GM18868 (cell line): ENCODE results near the gene VEGFC.

Experiments used
- ATAC-seq: cut with Tn5 transposase; IDR thresholded peaks from one replicate; pipeline ENCODE4 v1.9.1; 2021; ENCODE audit warnings: mild to moderate bottlenecking, moderate library complexity; ENCODE audit not compliant: unreplicated experiment

VEGFC gene, protein sequence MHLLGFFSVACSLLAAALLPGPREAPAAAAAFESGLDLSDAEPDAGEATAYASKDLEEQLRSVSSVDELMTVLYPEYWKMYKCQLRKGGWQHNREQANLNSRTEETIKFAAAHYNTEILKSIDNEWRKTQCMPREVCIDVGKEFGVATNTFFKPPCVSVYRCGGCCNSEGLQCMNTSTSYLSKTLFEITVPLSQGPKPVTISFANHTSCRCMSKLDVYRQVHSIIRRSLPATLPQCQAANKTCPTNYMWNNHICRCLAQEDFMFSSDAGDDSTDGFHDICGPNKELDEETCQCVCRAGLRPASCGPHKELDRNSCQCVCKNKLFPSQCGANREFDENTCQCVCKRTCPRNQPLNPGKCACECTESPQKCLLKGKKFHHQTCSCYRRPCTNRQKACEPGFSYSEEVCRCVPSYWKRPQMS

DNA sequence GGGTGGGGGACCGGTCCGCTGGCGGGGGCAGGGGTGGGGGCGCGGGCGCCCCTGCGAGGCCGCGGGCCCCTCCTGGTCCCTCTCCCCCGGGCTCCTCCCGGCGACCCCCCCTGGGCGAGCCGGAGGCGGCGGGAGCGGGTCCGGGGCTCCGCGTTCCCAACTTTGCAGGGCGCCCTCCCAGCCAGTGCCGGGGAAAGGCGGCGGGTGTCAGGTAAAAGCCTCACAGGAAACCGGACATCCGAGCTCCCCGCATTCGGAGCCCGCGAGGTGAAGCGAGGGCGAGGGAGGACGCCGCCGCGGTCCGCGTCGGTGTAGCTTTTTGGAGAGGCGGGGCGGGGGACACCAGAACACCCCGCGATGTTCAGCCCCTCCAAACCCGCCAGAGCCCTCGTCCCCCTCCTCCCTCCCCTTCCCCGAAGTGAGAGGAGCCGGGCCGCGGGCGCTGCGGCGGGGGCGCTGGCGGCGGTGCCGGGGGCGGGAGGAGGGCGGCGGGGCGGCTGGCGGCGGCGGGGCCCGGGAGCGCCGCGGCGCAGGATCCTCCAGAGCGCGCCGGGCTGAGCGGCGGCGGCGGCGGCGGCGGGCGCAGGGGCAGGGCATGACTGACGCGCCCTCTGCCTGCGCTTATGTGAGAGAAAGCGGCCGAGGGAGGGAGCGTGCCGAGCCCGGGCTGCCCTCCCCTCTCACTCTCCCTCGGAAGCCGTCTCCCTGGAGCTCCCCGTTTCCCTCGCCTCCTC is at the start of gene VEGFC:
Gene VEGFC, minus strand, starts transcription at position 597 of the 734 bp plus-strand sequence. CDS start 611 bp downstream, outside the sequence.
- ATAC-seq, result peak; percentile 86

DNA sequence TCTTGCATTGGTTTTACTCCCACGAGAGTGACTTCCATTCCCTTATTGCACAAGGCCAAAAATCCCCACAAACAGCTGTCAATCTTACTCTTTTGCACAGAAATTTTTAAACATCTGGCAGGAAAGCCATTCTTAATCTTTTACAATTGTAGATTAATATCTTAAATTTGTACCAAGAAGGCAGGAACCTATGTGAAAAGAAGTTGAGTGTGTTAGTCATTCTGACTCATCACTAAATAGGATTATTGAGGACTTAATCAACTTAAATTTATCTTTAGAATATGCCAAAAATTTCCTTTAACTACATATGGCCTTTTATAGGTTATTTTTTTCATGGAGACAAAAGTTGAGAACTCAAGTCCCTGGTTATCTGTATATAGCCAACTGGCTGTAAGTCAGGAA is 49.0 kb upstream of the VEGFC start:
- no peak for ATAC-seq

DNA sequence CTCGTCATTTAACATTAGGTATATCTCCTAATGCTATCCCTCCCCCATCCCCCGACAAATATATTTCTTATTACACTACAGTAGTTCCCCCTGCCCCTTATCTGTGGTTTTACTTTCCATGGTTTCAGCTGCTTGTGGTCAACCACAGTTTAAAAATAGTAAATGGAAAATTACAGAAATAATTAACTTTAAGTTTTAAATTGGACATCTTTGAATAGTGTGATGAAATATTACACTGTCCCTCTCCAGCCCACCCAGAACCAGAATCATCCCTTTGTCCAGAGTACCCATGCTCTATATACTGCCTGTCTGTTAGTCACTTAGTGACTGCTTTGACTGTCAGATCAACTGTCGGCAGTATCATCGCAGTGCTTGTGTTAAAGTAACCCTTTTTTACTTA is 47.4 kb upstream of the VEGFC start:
- ATAC-seq, result no peak

DNA sequence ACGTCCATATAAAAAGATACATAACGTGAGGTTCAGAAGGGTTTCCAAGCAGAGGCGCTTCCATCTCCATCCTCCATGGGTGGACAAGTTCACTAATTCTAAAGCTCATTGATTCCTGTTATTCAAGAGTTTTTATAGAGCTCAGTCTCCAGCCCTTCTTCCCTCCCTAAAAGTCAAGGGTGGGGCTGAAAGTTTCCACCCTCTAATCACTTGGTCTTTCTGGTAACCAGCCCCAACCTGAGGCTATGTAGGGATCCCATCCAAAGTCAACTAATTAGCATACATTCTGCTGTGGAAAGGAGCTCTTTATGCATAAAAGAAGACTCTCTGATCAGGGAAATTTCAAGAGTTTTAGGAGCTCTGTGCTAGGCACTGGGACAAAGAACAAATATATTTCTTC is 46.9 kb upstream of the VEGFC start:
- ATAC-seq, result no peak

DNA sequence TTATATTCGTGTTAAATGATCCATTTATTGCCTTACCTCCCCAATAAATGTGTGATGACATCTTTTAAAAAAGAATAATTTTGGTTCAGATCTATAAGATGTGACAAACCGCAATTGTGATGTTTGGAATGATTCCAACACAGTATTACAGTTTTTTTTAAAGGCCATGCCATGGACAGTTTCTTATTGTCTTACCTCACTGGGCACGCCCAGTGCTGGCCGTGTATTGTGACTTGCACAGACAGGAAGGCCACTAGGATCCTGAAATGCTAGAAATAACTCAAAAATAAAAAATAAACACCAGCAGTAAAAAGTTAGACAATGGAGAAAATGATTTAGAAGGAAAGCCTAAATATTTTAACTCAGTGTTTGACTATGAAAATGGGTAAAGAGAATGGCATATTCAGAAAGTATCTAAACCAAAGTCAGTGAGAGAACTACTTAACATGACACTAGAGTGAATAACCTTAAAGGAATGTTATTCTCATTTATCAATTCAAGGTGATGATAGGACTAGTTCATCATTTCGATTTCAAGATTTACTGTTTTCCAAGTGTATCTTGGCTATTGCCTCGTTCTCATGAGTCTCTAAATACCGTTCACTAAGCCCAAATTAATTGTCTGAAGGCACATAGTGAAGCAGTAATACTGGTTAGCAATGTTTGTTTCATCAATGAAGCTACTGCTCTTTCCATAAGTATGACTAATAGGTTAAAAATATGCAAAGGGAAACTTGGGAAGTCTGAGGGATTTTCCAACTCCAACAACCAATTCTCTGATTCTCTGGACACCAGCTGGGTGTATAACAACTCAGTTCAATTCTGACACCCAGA is 46.1 kb upstream of the VEGFC start:
- ATAC-seq, result no peak

DNA sequence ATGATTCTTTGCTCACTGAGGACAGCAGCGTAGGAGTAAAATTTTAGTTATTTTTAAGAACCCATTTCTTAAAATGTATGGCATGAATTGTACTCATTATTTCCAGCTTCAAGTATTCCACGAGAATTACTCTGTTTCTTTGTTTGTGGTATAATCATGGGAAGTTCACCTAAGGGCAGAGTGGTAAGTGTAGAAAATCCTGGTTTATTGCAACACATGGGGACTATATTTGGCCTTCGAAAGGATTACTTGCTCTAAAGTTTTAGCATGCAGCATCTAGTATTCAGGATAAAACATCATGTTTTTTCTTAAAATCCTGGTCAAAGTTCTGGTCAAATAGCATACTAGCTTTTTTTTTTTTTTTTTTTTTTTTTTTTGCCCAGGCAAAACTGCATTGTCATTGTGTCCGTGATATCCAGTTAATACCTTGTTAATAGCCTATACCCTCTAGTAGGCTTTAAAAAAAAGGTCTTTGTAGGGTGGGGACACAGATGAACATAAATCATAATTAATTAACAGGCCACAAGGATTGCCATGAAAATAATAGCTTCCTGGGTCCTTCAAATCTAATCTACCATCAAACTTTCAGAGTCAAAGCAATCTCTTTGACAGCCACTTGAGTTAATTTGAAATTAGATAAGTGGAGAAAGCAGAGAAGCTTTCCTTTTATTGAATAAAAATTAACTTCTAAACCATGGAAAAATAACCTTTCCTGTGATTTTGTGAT is 44.6 kb upstream of the VEGFC start:
- no peak for ATAC-seq

DNA sequence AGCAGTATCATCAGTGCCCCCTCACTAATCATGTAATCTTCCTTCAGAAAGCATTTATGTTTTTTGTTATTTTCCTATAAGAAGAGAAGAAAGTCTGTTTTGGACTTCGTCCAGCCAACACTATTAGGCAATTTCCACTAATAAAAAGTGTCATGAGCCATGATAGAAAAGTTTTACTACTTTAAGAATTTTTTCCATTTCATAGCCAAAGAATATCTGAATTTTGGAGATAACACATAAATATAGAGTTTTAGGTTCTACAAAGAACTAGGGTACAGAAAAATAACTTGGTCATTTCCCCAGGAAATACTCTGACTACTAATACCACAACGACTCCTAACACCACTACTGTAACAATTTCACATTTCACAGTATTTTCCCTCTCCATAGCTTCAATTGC is 41.8 kb upstream of the VEGFC start:
- no peak for ATAC-seq

DNA sequence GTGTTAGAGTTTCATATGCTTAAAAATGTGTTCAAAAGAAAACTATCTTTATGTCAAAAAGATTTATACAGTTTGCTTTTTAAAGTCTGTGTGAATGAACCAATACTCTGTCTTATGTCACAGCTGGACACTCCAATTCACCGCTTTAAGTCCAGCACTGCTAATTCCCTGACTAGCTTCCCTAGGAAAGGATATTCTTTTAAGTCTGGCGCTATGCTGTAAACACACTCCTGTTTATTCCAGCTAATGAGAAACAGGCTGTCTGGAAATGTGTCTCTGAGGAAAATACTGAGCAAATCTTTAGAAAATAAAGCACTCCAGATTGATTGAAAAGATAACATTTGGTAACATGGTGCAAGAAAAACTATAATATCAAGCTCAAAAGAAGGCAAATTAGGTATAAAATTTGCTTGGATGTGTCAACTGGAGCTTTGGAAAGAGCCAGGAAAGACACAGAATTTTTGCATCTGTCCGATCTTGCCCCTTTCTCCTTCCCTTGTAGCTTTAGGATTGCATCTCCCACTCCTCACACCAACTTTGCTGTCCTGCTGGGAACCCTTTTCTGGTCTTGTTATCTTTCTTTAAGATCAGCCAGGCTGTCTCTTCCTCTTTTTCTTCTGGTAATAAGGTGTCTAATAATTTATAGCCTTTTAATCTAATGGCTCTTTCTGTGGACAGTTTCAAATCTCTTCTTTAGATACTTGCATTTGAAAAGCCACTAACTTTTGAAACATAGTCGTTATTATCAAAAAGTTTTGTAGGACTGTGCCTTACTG is 40.9 kb upstream of the VEGFC start:
- ATAC-seq, result no peak

DNA sequence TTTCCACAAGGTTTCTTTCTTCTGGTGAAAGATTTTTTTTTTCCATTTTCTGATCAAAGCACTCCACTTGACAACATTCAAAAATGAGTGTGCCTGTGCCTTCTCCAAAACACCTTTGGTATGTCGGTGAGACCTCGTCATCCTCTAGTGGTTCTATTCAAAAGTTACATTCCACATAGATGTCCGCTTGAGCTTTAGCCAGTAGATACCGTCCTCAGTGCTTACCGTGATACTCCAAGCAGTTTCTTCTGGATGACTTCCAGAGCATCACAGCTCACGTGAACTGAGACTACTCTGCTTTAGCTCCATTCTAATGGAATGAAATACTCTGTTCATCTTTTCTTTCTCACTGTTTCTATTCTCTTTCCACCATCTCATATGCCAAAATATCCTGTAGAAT is 38.2 kb upstream of the VEGFC start:
- ATAC-seq, result no peak

DNA sequence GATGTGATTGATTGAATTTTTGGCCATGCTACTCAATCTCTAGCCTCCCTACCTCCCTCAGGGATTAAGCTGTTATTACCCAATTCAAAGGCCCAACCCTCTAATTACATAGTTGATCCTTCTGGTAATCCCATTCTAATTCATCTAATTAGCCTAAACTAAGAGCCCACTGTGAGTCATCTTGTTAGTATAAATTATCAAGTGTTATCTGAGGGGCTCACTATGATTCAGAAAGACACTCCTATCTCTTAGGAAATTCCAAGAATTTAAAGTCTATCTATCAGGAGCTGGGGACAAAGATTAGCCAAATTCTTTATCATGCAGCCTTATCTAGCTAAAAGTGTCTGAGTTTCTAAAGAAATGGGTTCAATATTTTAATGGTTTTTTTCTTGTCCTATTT is 32.9 kb upstream of the VEGFC start:
- no peak for ATAC-seq

DNA sequence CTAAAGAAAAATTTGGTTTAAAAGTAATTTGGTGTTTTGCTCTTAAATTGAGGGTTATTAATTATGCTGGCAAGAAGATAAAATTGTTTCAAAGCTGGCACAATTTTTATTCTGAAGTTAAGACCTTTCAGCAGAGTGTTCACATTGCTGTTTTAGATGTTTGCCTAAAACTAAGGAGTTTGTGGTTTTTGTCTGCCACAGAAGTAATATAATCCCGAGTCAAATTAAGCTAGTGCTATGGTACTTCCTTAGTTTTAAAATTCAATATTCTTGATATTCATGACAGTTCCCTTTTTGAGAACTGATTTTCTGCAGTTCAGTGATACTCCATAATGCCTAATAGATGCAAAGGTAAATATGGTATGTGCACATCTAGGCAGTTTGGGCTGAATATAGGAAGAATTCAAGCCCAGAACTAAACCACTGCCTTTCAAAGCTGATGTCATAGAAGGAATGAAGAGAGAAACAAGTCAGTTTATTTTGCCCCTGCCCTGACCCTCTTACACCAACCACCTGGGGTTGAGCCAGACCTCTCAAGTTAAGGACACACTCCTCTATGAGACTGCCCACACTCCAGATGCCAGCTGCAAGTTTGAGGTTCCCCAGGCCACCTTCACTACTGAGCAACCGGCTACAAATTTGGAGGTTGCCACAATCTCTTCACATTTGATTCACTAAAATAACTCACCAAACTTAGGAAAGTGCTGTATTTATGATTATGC is 32.1 kb upstream of the VEGFC start:
- ATAC-seq, result no peak

DNA sequence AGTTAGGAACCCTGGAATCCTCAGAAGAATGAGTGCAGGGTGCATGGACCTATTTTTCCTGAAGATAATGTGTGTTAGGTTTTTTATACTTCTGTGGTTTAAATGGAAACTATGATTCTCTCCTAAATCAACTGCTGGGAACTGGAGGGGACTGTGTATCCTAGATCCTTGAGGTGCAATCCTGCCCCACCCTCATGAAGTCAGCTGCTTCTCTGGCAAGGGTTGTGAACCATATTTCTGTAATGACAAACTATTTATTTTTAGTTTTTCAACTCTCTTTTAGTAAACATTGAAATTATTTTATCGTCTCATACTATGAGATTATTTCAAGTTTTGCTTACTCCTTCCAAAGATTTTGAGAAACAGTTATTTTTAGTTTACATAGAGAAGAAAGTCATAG is 25.8 kb upstream of the VEGFC start:
- no peak for ATAC-seq

DNA sequence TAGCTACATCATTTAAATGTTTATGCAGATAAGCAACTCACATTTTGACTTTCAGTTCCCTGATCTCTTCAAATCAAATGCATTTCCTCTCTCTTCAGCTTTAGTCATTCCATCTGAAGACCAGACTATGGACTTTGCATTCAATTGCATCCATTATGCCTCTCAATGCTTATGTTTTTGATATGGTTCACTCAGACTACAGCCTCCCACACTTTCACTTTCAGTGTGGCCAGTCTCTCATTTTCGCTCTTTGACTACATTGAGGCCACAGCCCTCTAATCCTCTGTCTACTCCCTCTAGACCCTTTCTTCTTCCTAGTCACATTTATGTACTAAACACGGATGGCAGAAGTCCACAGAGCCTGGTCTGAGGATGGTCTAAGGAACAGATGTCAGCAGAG is 24.5 kb upstream of the VEGFC start:
- ATAC-seq, result peak; percentile 85

DNA sequence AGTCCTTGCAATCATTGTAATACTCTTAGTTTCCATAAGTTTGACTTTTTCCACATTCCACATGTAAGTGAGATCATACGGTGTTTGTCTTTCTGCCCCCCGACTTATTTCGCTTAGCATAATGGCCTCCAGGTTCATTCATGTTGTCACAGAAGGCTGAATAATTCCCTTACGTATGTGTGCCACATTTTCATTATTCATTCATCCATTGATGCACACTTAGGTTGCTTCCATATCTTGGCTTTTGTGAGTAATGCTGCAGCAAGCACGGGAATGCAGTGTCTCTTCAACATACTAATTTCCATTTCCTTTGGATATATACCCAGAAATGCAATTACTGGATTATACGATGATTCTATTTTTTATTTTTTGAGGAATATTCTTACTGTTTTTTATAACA is 22.0 kb upstream of the VEGFC start:
- ATAC-seq, result no peak

DNA sequence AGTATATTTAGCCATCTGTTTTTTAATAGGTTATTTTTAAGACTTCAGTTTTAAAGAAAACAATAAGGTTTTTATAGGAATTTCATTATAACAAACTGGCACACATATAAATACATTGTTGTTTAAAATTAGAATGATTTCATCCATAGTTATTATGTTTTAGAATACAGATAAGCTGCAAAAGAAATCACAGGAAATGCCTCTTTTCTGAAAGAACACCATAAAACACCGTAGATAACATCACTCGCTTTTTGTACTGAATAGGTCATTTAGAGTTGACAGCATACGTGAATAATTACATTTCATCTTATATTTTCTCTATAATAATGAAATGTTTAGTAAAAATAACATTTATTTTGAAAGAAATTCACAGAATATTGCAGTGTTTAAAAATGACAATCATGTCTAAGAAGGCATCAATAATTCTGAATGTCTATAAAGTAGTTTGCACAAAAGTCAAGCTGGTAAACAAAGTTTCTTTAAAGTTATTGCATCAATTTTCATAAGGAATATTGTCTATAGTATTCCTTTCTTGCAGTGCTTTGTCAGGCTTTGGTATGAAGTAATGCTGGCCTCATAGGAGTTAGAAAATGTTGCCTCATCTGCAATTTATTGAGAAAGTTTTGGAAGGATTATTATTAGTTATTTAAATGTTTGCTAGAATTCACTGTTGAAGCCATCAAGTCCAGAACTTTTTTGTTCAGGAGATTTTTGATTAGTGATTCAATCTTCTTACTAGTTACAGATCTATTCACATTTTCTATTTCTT is 17.9 kb upstream of the VEGFC start:
- ATAC-seq, result no peak

DNA sequence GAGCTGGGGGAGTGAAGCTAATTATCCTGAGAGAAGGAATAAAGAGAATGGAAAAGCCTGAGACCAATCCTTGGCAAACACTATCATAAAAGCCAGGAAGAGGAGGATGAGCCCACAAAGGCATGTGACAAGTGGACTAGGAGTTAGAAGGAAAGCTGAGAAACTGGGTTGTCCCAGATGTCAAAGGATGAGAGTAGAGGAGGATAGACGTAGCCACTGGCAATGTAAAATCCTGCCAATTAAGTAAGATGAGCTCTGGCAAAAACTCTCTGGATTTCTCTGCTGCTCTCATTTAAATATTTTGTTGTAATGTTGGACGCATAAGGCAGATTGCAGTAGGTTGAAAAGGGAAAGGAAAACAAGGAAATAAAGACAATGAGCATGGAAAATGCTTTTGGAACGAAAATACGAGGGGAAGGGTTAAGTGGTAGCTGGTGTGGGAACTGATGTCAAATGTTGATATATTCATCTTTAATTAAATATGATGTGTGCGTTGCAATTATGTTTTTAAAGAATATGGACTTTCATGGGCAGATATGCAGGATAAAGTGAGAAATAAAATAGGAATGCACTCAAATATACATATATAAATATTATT is 14.2 kb upstream of the VEGFC start:
- ATAC-seq, result no peak

DNA sequence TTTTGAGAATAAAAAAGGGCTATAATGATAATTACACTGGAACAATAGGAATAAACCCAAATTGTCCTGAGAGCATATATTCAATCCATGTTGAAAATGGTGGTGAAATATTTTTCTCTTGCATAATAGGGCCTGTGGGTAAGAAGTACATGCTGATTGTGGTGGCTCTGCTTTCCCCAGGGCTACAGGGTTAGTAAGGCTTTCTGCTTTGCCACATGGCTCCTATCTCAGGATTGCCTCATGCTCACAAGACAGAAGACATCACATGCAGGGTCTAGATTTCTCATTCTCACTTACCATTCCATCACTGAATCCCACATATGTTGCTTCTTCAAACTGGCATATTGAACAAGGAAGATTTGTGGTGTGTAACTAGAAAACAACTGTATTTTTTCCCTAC is 12.4 kb upstream of the VEGFC start:
- no peak for ATAC-seq

DNA sequence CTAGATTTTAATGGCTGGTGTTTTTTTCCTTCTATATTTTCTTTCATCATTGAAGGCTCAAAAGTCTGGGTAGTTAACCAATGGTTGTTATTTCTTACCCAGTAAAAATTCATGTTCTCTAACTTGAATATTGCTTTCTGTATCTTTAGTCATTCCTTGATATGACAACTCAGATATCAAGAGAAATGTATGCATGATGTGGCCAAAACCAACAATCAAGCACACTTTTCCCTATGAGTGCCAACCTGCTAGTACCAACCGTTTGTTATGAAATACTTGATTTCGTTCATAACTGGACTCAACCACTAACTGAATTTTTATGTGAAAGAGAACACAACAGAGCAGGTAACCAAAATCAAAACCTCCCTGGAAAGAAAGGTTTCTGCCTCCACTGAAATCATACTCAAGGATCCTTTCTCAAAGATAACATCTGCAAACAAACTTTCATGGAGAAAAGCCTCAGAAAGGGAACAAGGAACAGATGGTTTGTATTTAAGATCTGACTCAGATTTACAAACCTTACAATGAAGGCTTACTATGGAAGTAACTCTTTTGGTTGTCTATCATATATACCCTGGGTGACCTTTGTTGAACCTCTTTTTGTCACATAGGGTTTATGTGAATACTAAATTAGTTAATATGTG is 8.3 kb upstream of the VEGFC start:
- no peak for ATAC-seq
